GM19023 (cell line): ENCODE results near the gene LAMP5.

Experiments used
- ATAC-seq: cut with Tn5 transposase; IDR thresholded peaks from one replicate; pipeline ENCODE4 v1.9.1; 2021; ENCODE audit warnings: mild to moderate bottlenecking, moderate library complexity; ENCODE audit not compliant: unreplicated experiment

The LAMP5 gene

GRCh38 chr20:9531581-9531980, 17.2 kb downstream of the LAMP5 start:
- no peak for ATAC-seq

DNA sequence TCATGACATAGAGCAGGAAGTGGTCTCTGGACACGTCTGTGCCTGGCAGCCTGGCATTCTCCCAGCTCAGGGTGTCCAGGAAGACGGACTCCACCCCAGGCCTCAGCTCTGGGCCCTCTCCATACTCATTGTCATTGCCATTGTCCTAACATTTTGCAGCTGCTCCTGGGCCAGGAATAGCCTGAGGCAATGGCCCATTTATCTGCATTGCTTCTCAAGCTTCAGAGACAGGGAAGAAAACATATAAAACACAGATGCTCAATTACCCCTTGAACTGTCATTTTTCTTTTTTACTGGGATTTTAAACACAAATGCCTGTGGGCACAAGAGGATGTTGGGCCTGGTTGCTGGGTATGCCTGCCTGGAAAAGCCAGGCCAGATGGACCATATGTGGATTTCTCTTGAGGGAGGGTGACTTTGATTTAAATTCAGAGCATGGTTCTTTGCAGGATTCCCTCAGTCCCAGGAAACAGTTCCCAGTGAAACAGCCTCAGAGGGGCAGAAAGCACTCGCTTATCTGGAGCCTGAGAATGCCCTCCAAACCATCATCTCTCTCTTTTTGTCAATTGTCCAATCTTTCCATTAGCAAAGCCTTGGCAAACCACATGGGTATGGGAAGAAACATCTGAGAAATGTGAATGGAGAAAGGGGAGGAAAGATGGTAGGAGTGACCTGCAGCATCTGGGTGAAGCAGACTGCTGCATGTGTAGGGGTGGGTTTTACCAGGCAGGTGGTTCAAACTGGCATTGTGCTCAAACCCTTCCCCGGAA, 17.9 kb downstream of the LAMP5 start:
- no peak for ATAC-seq

DNA sequence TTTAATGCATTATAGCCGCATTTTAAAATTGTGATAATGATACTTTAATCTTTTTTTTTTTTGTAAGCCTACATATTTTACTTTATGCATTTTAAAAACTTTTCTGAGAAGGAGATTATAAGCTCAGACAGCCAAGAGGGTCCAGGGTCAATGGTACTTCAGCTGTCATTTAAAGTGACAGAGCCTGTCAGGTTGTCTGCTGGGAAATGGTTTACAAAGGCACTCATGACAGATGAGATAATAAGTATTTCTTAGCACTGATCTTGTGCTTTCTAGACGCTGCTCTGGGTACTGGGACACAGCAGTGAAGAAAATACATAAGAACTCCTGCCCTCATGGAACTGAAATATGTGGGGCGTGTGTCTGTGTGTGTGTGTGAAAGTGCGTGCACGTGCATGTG, 19.6 kb downstream of the LAMP5 start:
- no peak for ATAC-seq

DNA sequence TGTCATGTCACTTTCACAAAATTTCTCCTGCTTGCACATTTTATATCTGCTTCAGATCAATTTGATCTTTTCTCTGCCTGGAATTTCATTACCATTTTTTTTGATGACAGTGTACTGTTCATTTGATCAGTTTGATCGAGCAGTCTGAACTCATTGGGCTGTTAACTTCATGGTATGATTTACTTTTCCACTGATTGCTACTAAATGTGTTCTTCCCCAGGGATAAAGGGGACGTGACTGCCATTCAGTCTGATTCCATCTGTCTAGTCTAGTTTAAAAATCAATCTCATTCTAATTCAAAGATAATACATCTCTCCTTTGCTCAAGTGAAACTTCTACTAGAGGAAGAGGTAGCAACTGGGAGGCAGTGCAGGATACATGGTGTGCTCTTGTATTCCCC, 21.1 kb downstream of the LAMP5 start:
- ATAC-seq, result no peak

GRCh38 chr20:9543214-9543613, 28.8 kb downstream of the LAMP5 start:
- ATAC-seq, result no peak

- ATAC-seq, result no peak
Measured at GRCh38 chr20:9550283-9550682, 35.9 kb downstream of the LAMP5 start.

- no peak for ATAC-seq
Measured at GRCh38 chr20:9550871-9551270, 36.5 kb downstream of the LAMP5 start.

- ATAC-seq, result no peak
Measured at GRCh38 chr20:9551808-9552550, 37.6 kb downstream of the LAMP5 start.

GRCh38 chr20:9555781-9556180, 41.4 kb downstream of the LAMP5 start:
- no peak for ATAC-seq

DNA sequence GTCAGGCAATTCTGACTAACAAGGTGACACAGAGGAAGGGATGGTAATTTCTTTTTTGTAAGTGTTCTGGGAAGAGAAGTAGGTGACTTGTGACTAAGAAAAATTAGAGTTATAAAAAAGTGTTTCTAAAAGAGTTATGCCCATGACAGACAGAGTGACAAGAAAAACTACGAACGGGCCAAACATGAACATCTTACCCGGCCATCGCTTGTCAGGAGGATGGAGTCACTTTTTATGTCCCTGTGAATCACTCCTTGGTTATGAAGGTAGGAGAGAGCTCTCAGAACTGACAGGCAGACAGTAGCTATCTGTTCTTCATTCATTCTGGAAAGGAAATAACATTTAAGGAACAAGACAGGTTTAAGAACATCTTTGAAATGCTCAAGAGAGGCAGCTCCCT, 43.0 kb downstream of the LAMP5 start:
- no peak for ATAC-seq

DNA sequence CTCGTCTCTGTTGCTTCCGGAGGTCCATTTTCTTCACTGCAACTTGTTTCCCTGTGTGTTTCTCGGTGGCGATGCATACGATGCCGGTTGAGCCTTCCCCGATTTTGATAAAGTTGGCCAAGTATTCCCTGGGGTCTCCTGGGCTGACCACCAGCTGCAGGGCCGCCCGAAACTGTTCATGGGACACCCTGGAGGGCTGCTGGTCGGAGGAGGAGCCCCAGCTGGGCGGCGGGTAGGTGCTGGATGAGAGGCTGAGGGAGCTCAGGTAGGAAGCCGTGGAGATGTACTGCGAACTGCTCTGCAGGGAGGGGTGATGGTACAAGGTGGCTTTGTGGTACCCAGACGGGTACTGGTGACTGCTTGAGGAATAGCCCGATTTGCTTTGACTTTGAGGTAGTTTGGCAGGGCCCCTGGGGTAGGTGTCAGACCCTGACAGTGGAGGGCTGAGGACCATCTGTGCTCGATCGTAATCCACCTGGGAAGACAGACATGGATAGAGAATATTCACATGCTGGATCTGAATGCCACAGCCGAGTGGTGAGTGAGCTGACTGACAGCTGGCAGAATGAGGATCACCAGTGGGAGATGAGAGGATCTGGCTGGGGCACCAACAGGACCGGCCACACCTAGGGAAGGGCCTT, 51.6 kb downstream of the LAMP5 start:
- no peak for ATAC-seq

- no peak for ATAC-seq
Measured at GRCh38 chr20:9566977-9567376, 52.6 kb downstream of the LAMP5 start.

GRCh38 chr20:9570612-9571011, 56.2 kb downstream of the LAMP5 start:
- ATAC-seq, result no peak

GRCh38 chr20:9571783-9572182, 57.4 kb downstream of the LAMP5 start:
- no peak for ATAC-seq

- ATAC-seq, result no peak
Measured at GRCh38 chr20:9572670-9573069, 58.3 kb downstream of the LAMP5 start.

GRCh38 chr20:9573335-9574151, 59.2 kb downstream of the LAMP5 start:
- no peak for ATAC-seq

GRCh38 chr20:9574181-9574580, 59.8 kb downstream of the LAMP5 start:
- ATAC-seq, result no peak

GRCh38 chr20:9574776-9575175, 60.4 kb downstream of the LAMP5 start:
- no peak for ATAC-seq

DNA sequence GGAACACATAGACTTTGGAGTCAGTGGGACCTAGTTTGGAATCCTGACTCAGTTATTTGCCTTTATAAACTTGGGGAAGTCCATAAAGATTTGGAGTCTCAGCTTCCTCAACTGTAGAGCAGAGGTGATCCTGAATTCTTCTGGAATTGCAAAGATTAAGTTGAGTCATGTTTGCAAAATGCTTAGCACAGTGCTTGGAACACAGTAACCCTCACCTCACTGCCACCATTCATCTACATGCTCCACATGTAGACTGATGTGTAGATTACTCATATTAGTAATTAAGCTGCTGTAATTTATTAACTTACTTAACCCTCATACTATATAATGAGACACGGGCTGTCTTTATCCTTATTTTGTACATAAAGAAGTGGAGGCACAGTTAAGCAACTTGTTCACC, 61.4 kb downstream of the LAMP5 start:
- ATAC-seq, result no peak

DNA sequence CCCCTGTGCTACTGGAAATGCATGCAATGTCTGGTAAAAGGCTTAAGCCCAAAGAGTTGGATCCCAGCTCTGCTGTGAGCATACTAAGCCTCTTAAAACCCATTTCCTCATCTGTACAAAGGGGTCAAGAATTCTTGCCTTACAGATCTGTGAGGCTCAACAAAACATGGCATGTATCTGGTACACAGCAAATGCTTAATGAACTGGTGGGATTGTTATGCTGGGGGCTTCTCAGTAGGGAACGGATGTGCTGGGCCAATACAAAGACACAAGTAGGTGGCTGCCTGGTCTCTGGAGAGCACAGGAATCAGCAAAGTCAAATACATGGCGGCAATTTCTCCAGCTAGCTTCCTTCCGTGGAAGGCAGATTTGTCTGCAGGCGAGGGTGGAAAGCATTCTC, 62.3 kb downstream of the LAMP5 start:
- ATAC-seq, result no peak

- no peak for ATAC-seq
Measured at GRCh38 chr20:9577397-9577796, 63.0 kb downstream of the LAMP5 start.
